GM18909 (cell line): Measurements from ENCODE around the gene SLC4A2.
A peak's percentile ranks its signal among the peaks of the same experiment; 100 is the strongest.

Source experiments
- ATAC-seq: cut with Tn5 transposase; IDR thresholded peaks from one replicate; pipeline ENCODE4 v1.9.1; 2021; ENCODE audit warnings: mild to moderate bottlenecking; ENCODE audit not compliant: unreplicated experiment, poor library complexity

SLC4A2 gene

GRCh38 chr7:151109094-151110048, 50.0 kb downstream of the SLC4A2 start:
- no peak for ATAC-seq

GRCh38 chr7:151110236-151110940, 51.0 kb downstream of the SLC4A2 start:
- no peak for ATAC-seq

GRCh38 chr7:151110941-151111645, 51.7 kb downstream of the SLC4A2 start:
- ATAC-seq: peak; percentile 78

- ATAC-seq: no peak
These were observed 54.2 kb downstream of the SLC4A2 start for GRCh38 chr7:151113344-151114150.

GRCh38 chr7:151114151-151115090, 55.0 kb downstream of the SLC4A2 start:
- ATAC-seq: peak; percentile 16

GRCh38 chr7:151115121-151115835, 55.9 kb downstream of the SLC4A2 start:
- ATAC-seq: peak; percentile 35

- ATAC-seq: no peak
These were observed 56.5 kb downstream of the SLC4A2 start for GRCh38 chr7:151115836-151116418.

GRCh38 chr7:151116603-151117440, 57.4 kb downstream of the SLC4A2 start:
- ATAC-seq: no peak

GRCh38 chr7:151117565-151117964, 58.2 kb downstream of the SLC4A2 start:
- ATAC-seq: no peak

- no peak for ATAC-seq
These were observed 59.0 kb downstream of the SLC4A2 start for GRCh38 chr7:151118108-151119054.

GRCh38 chr7:151119055-151119415, 59.6 kb downstream of the SLC4A2 start:
- no peak for ATAC-seq

- no peak for ATAC-seq
These were observed 60.5 kb downstream of the SLC4A2 start for GRCh38 chr7:151119902-151120301.

GRCh38 chr7:151120896-151121295, 61.5 kb downstream of the SLC4A2 start:
- ATAC-seq: no peak

- ATAC-seq: no peak
These were observed 62.2 kb downstream of the SLC4A2 start for GRCh38 chr7:151121380-151122170.

- ATAC-seq: no peak
These were observed 62.9 kb downstream of the SLC4A2 start for GRCh38 chr7:151122276-151122675.
